ENCODE measurements around the gene TACC2. TPM values are rescaled to one million over a fixed set of nuclear protein-coding genes. Genes with fewer than 3 reads are reported as not detected.

TACC2 gene
- total and polyA plus RNA-seq, 2 donors (not counting 1 experiment from before 2014, with no cell fraction given): not detected

- Mint-ChIP-seq H3K9me3 (ENCODE audit: insufficient read depth) (no peaks in the 10 kb centered on the region), H3K4me3 (no peak overlapping the region), H3K4me1 (peaks cover 3% of the 10 kb centered on the region), H3K27ac (no peak overlapping the region), H3K27me3 (peaks cover 20% of the 10 kb centered on the region)
- Histone ChIP-seq H2AFZ (ENCODE audit: insufficient read depth, low read depth, low read length, poor library complexity, severe bottlenecking) (no peak overlapping the region), H3K9ac (ENCODE audit: low read length) (no peak overlapping the region), H3K27me3 (replicated peaks in 1 of 4; ENCODE audit: control extremely low read depth in 1 of 4, control insufficient read depth in 3 of 4, insufficient read depth in 4 of 4, low read length in 3 of 4) (peaks cover 0 to 4% (median 0%) of the 10 kb centered on the region in 4 experiments), H3K4me3 (ENCODE audit: control extremely low read depth in 1 of 5, extremely low read depth in 1 of 5, insufficient read depth in 1 of 5, low read depth in 2 of 5, low read length in 4 of 5) (no peak overlapping the region), H4K20me1 (ENCODE audit: control insufficient read depth, insufficient read depth, low read length, poor library complexity, severe bottlenecking) (no peaks in the 10 kb centered on the region), H3K4me2 (replicated peaks; ENCODE audit: low read depth, low read length, poor library complexity, severe bottlenecking) (no peak overlapping the region), H3K4me1 (ENCODE audit: control insufficient read depth in 2 of 2, insufficient read depth in 2 of 2, low read length in 2 of 2) (peaks cover 3 to 4% of the 10 kb centered on the region in 2 donors), H3K79me2 (ENCODE audit: control insufficient read depth, insufficient read depth, low read length) (no peaks in the 10 kb centered on the region), H3K36me3 (replicated peaks in 1 of 2; ENCODE audit: control extremely low read depth in 1 of 2, control insufficient read depth in 1 of 2, extremely low read depth in 1 of 2, insufficient read depth in 2 of 2, low read length in 1 of 2) (no peaks in the 10 kb centered on the region), H3K27ac (ENCODE audit: low read length in 2 of 2) (no peak overlapping the region), H3K9me3 (ENCODE audit: control extremely low read depth in 1 of 3, control insufficient read depth in 2 of 3, insufficient read depth in 1 of 3, low read length in 2 of 3) (peaks cover 0 to 3% (median 0%) of the 10 kb centered on the region in 3 donors)
- ChIA-PET POLR2A (interaction anchor here (0.8 kb wide), 1 partner anchor 43 kb away, joined by 3 read pairs; no protein-coding TSS in a partner anchor), CTCF (interaction anchor here (0.6 to 4.6 kb wide), 35 partner anchors 7 to 869 kb away, joined by 3 to 138 read pairs (median 4); partner anchors contain the start of genes ARMS2, BTBD16 and PLEKHA1)
- DNase-seq (no peak), ATAC-seq (ENCODE audit: low read depth) (no peak)
- no peak for TF ChIP-seq EZH2 (IDR thresholded peaks at IDR 0.05; ENCODE audit: borderline replicate concordance, insufficient read depth, low read depth, low read length, poor library complexity, severe bottlenecking)
- TF ChIP-seq CTCF (IDR thresholded peaks at IDR 0.05): no peak
- 93% methylated on average over 12 of the region's 14 CpGs for WGBS (ENCODE audit: insufficient coverage)
- intact Hi-C loops (cut with micrococcal nuclease): no loop called here
These were observed 310.6 kb downstream of the TACC2 start for GRCh38 chr10:122299423-122300075.

Measured in B cell (primary cell).